A549 (cell line): ENCODE data around the gene RAET1E. TPM values are rescaled to one million over a fixed set of nuclear protein-coding genes. Genes with fewer than 3 reads are reported as not detected.

ENCODE experiments used
- ATAC-seq, 2 experiments: fragments of 200-7000 bp in 1 of 2; fragments of >200 bp in 1 of 2; cut with Nextera tagmentation in 1 of 2; cut with Tn5 transposase in 1 of 2; 3 replicates each; pipeline versions ENCODE4 v1.8.0 to v1.9.1; 2018 to 2020; ENCODE audit warnings: mild to moderate bottlenecking in 1 of 2, moderate library complexity in 1 of 2
- CTCF ChIA-PET: fragments of 300-600 bp; sonication (Branson Sonifier 250); formaldehyde crosslinking; extraction: SDS; loops from one replicate; lab custom pipeline; 2021; ENCODE audit warnings: antibody characterized with exemption, inconsistent platforms; lab: Yijun Ruan, JAX
- POLR2A ChIA-PET: fragments of 350-600 bp; formaldehyde crosslinking; extraction: SDS; loops from one replicate; lab custom pipeline; 2021; ENCODE audit warnings: antibody characterized with exemption, inconsistent platforms; lab: Yijun Ruan, JAX
- DNase-seq, 2 experiments: peaks; one replicate each; pipeline versions ENCODE4 v3.0.0 to v3.0.0-alpha.2; 2011 to 2016; ENCODE audit warnings: low read depth in 1 of 2, low spot score in 1 of 2
- FAIRE-seq: peaks from 2 replicates; lab custom pipeline; 2011; peaks lifted over from hg19 to GRCh38; lab: Jason Lieb, UNC
- H3K27ac ChIP-seq, 2 experiments: fragments of >200 bp; sonication (Bioruptor Twin); formaldehyde crosslinking; 3 replicates each; pipeline ENCODE4 v1.5.1; 2016 to 2017
- H3K4me1 ChIP-seq: fragments of >200 bp; sonication (Bioruptor Twin); formaldehyde crosslinking; 3 replicates; pipeline ENCODE4 v1.6.1; 2016
- H3K4me2 ChIP-seq: fragments of >200 bp; sonication (Bioruptor Twin); formaldehyde crosslinking; 3 replicates; pipeline ENCODE4 v1.6.1; 2016
- H3K4me3 ChIP-seq: fragments of >200 bp; sonication (Bioruptor Twin); formaldehyde crosslinking; 3 replicates; pipeline ENCODE4 v1.5.1; 2016
- H3K9me3 ChIP-seq: fragments of >200 bp; sonication (Bioruptor Twin); formaldehyde crosslinking; 3 replicates; pipeline ENCODE4 v1.6.1; 2016
- CBX2 ChIP-seq: fragments of 200-600 bp; sonication (generic); IDR thresholded peaks from 2 replicates; pipeline ENCODE4 v1.6.1; 2016; ENCODE audit warnings: low read depth, mild to moderate bottlenecking, borderline replicate concordance
- EHMT2 ChIP-seq: fragments of 200-600 bp; sonication (generic); IDR thresholded peaks from 2 replicates; pipeline ENCODE4 v1.6.1; 2016; ENCODE audit warnings: antibody characterized with exemption, low read depth, mild to moderate bottlenecking, moderate library complexity
- EP300 ChIP-seq, 2 experiments: fragments of >200 bp; sonication (Bioruptor Twin); formaldehyde crosslinking; IDR thresholded peaks; 2 replicates in 1 of 2; 3 replicates in 1 of 2; pipeline ENCODE4 v1.6.1; 2016 to 2017
- FOSL2 ChIP-seq, 2 experiments: fragments of 450-650 bp in 1 of 2; fragments of >200 bp in 1 of 2; sonication (Bioruptor Twin) in 1 of 2; formaldehyde crosslinking; IDR thresholded peaks; 2 replicates each; pipeline versions ENCODE4 v1.5.0 to v1.6.1; 2016 to 2020; ENCODE audit warnings: mild to moderate bottlenecking in 1 of 2, moderate library complexity in 1 of 2
- GATA3 ChIP-seq: IDR thresholded peaks from 2 replicates; pipeline ENCODE4 v1.6.1; 2012; ENCODE audit warnings: borderline replicate concordance
- HDAC2 ChIP-seq: fragments of 200-600 bp; sonication (generic); IDR thresholded peaks from 2 replicates; pipeline ENCODE4 v1.6.1; 2016
- HOXB13 ChIP-seq: fragments of 250-450 bp; sonication (Bioruptor Pico); IDR thresholded peaks from 2 replicates; pipeline ENCODE4 v1.5.0; 2020; ENCODE audit warnings: low read depth, mild to moderate bottlenecking, moderate library complexity
- JUN ChIP-seq, 2 experiments: fragments of >200 bp; sonication (Bioruptor Twin); formaldehyde crosslinking; IDR thresholded peaks; 2 replicates in 1 of 2; 3 replicates in 1 of 2; pipeline ENCODE4 v1.6.1; 2016 to 2017
- PHF8 ChIP-seq: fragments of 200-600 bp; sonication (generic); IDR thresholded peaks from 2 replicates; pipeline ENCODE4 v1.6.1; 2016; ENCODE audit warnings: low read depth, mild to moderate bottlenecking, antibody characterized with exemption, moderate library complexity, borderline replicate concordance
- POLR2A ChIP-seq: IDR thresholded peaks from 2 replicates; pipeline ENCODE4 v1.6.1; 2012; ENCODE audit warnings: mild to moderate bottlenecking, low read length
- POLR2AphosphoS2 ChIP-seq: conservative IDR thresholded peaks from 2 replicates; pipeline ENCODE4 v1.6.1; 2012; ENCODE audit warnings: low read length, improper control_type of control experiment, inconsistent platforms
- RAD21 ChIP-seq, 2 experiments: fragments of >200 bp in 1 of 2; sonication (Bioruptor Twin) in 1 of 2; formaldehyde crosslinking in 1 of 2; IDR thresholded peaks in 1 of 2; conservative IDR thresholded peaks in 1 of 2; 2 replicates in 1 of 2; 3 replicates in 1 of 2; pipeline ENCODE4 v1.6.1; 2012 to 2018; ENCODE audit warnings: inconsistent platforms in 1 of 2
- SMC3 ChIP-seq: fragments of >200 bp; sonication (Bioruptor Twin); formaldehyde crosslinking; IDR thresholded peaks from 3 replicates; pipeline ENCODE4 v1.6.1; 2018; ENCODE audit warnings: inconsistent platforms
- TFCP2L1 ChIP-seq: fragments of 250-450 bp; sonication (Bioruptor Pico); IDR thresholded peaks from 2 replicates; pipeline ENCODE4 v1.5.0; 2021; ENCODE audit warnings: mild to moderate bottlenecking
- ZNF302 ChIP-seq: fragments of 250-450 bp; sonication (Bioruptor Pico); IDR thresholded peaks from 2 replicates; pipeline ENCODE4 v1.9.0; 2021; ENCODE audit warnings: inconsistent platforms, mild to moderate bottlenecking, moderate library complexity
- ZSCAN20 ChIP-seq: fragments of 250-450 bp; sonication (Bioruptor Pico); IDR thresholded peaks from 2 replicates; pipeline ENCODE4 v1.8.0; 2022; ENCODE audit warnings: mild to moderate bottlenecking, moderate library complexity
- whole genome bisulfite sequencing: methylation state at CpG from one replicate; pipeline ENCODE4 v1.1.6; 2017; ENCODE audit errors: missing lambda C conversion rate; 5-methylcytosine and 5-hydroxymethylcytosine counted together
- polyA plus RNA-seq, 4 experiments: library from polyadenylated mRNA; depleted of rRNA in 3 of 4; stranded (reverse); fragments of >200 nt; fragmentation: RNase III in 1 of 4; extraction: RNeasy Plus Mini Kit Qiagen cat#74134 plus additional on column Dnase treatment in 1 of 4; gene quantifications; 2 replicates in 3 of 4; 3 replicates in 1 of 4; pipeline ENCODE4 v1.2.3, GENCODE V29; 2011 to 2017
- TF ChIP-seq, protein P1 (sequence below): fragments of 150-350 bp; IDR thresholded peaks from 2 replicates; pipeline ENCODE4 v1.6.1; 2014; ENCODE audit warnings: low read depth, mild to moderate bottlenecking, low read length
- TF ChIP-seq, protein P2 (sequence below): fragments of >200 bp; sonication (Bioruptor Twin); formaldehyde crosslinking; IDR thresholded peaks from 3 replicates; pipeline ENCODE4 v1.5.1; 2016
- TF ChIP-seq, protein P3 (sequence below): fragments of 200-600 bp; sonication (generic); IDR thresholded peaks from 2 replicates; pipeline ENCODE4 v1.6.1; 2016; ENCODE audit warnings: antibody characterized with exemption, mild to moderate bottlenecking, moderate library complexity
- TF ChIP-seq, protein P4 (sequence below): IDR thresholded peaks from 2 replicates; pipeline ENCODE4 v1.6.1; 2012
- TF ChIP-seq, protein P5 (sequence below): IDR thresholded peaks from 2 replicates; pipeline ENCODE4 v1.6.1; 2012; ENCODE audit warnings: low read depth, borderline replicate concordance
- TF ChIP-seq, protein P6 (sequence below): fragments of >200 bp; sonication (Bioruptor Twin); formaldehyde crosslinking; IDR thresholded peaks from 3 replicates; pipeline ENCODE4 v1.6.1; 2016

Gene RAET1E
- polyA plus RNA-seq, 2 of the 4 experiments (the other 2 are of a cell fraction), result 2.8 to 4.5 TPM

DNA sequence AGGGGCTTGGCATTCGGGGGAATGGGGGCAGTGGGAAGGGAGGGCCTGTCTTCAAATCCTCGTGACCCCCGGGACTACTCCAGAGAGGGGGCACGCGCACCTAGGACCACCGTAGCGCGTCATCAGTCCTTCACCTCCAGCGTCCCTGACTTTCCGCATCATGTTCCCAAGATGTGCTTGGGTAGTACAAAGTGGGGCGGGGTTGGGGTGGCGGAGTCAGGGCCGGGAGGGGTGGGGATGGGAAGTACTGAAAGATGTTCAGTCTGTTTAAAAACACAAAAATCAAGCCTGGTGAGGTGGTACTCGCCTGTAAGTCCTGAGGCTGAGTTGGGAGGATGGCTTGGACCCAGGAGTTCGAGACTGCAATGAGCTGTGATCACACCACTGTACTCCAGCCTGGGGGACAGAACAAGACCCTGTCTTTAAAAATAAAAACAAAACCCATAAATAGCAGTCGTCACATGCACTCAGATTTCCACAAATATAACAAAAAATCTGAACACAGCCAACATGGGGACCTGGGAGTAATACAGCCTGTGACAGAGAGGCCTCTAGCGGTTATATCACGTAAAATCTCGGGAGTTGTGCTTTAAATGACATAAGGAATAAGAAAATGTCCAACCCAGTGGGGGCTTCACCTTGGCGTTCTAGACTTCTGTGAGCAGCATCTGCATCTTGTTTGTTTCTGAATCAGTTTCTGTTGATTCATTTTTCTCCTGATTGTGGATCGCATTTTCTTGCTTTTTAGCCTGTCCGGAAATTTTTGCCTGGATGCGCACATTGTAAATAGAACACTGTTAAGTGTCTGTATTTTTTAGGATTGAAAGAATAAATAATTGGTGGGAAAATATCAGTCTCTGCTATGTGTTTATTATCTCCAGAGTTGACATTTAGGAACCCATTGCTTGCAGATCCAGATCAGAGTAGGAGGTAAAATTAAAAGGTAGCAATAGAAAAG is 33.1 kb downstream of the RAET1E start:
- WGBS, result 12% methylated on average over 10 of the region's 23 CpGs
- ChIA-PET CTCF (interaction anchor here (0.5 to 5.0 kb wide), 22 partner anchors 8 to 875 kb away, joined by 3 to 51 read pairs (median 5); partner anchors contain the start of gene RAET1E), POLR2A (interaction anchor here (1.1 to 2.5 kb wide), 3 partner anchors 18 to 25 kb away, joined by 3 to 6 read pairs (median 5); no protein-coding TSS in a partner anchor)
- TF ChIP-seq FOSL2 (IDR thresholded peaks at IDR 0.05) (no peak), FOSL2 (CRISPR knock-in tag; IDR thresholded peaks at IDR 0.05) (no peak), RAD21 (conservative IDR thresholded peaks at IDR 0.05 in 1 of 2, IDR thresholded peaks at IDR 0.05 in 1 of 2) (peak; percentile 74 to 77), EP300 (IDR thresholded peaks at IDR 0.05) (no peak), EHMT2 (no peak), CBX2 (no peak), GATA3 (no peak), ZNF302 (CRISPR knock-in tag) (no peak), SMC3 (peak; percentile 67), ZSCAN20 (no peak), POLR2AphosphoS2 (no peak), HDAC2 (no peak)
- TF ChIP-seq, protein P1, sequence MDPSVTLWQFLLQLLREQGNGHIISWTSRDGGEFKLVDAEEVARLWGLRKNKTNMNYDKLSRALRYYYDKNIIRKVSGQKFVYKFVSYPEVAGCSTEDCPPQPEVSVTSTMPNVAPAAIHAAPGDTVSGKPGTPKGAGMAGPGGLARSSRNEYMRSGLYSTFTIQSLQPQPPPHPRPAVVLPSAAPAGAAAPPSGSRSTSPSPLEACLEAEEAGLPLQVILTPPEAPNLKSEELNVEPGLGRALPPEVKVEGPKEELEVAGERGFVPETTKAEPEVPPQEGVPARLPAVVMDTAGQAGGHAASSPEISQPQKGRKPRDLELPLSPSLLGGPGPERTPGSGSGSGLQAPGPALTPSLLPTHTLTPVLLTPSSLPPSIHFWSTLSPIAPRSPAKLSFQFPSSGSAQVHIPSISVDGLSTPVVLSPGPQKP, result no peak
- TF ChIP-seq, protein P2, sequence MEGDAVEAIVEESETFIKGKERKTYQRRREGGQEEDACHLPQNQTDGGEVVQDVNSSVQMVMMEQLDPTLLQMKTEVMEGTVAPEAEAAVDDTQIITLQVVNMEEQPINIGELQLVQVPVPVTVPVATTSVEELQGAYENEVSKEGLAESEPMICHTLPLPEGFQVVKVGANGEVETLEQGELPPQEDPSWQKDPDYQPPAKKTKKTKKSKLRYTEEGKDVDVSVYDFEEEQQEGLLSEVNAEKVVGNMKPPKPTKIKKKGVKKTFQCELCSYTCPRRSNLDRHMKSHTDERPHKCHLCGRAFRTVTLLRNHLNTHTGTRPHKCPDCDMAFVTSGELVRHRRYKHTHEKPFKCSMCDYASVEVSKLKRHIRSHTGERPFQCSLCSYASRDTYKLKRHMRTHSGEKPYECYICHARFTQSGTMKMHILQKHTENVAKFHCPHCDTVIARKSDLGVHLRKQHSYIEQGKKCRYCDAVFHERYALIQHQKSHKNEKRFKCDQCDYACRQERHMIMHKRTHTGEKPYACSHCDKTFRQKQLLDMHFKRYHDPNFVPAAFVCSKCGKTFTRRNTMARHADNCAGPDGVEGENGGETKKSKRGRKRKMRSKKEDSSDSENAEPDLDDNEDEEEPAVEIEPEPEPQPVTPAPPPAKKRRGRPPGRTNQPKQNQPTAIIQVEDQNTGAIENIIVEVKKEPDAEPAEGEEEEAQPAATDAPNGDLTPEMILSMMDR, result peak; percentile 70
- Histone ChIP-seq H3K27ac (peak overlapping the region; percentile 96 to 99), H3K4me3 (peak overlapping the region; percentile 65), H3K4me1 (peaks cover 48% of the 10 kb centered on the region), H3K9me3 (no peaks in the 10 kb centered on the region), H3K4me2 (peak overlapping the region; percentile 92)
- peak; percentile 52 to 63 for DNase-seq
- peak; percentile 36 to 60 for ATAC-seq
- FAIRE-seq, result no peak

DNA sequence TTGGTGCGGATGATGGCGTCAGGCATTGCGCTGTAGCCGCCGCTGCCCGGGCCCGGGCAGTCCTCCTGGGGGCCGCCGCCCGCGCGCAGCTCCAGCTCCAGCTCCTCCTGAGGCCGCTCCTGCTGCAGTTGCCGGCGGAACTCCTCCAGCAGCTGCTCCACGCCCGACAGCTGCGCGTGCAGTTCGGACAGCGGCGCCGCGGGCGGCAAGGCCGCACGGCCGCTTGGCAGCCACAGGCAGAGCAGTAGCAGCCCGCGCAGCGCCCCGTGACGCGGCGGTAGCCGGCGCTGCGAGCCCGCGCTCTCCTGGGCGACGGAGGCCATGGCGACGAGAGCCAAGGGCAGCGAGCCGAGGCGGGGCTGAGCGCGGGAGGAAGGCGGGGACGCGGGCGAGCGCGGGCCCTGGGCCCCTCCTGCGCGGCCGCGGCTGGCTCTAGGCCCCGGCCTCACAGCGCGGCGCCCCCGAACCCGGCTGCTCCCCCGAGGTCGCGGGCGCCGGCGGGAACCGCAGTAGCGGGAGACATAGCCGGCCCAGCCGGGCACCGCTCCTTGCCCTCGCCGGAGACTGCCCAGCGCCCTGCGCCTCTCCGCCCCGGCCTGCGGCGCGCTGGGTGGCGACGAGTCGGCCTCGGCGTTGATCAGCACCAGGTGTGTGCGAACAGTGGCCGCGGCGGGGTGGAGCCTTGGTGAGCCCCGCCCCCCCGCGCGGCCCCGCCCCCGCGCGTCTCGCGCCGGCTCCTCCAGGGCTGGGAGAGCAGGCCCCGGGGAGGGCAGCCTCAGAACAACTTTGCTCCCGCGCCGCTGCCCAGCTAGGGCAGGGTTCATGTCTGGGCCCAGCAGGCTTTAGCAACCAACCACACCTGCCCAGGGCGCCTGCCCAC is 34.0 kb downstream of the RAET1E start, which contains the start of gene LRP11:
Gene LRP11, minus strand, starts transcription at position 662 of the 880 bp plus-strand sequence. Its CDS starts 339 bp downstream, at position 323.
- FAIRE-seq (no peak), ATAC-seq (peak; percentile 87 to 91), DNase-seq (peak; percentile 82 to 87)
- Histone ChIP-seq H3K9me3 (no peaks in the 10 kb centered on the region), H3K4me3 (peak within 1 kb of the TSS; percentile 65), H3K27ac (peak within 1 kb of the TSS; percentile 96 to 99), H3K4me2 (peak within 1 kb of the TSS; percentile 92), H3K4me1 (peaks cover 57% of the 10 kb centered on the region)
- ChIA-PET CTCF (interaction anchor here (0.6 to 5.0 kb wide), 16 partner anchors 7 to 318 kb away, joined by 3 to 51 read pairs (median 3); partner anchors contain the start of genes PPIL4 and RAET1E), POLR2A (interaction anchor here (0.7 to 2.5 kb wide), 6 partner anchors 9 to 25 kb away, joined by 3 to 8 read pairs (median 6); no protein-coding TSS in a partner anchor)
- TF ChIP-seq, protein P3, sequence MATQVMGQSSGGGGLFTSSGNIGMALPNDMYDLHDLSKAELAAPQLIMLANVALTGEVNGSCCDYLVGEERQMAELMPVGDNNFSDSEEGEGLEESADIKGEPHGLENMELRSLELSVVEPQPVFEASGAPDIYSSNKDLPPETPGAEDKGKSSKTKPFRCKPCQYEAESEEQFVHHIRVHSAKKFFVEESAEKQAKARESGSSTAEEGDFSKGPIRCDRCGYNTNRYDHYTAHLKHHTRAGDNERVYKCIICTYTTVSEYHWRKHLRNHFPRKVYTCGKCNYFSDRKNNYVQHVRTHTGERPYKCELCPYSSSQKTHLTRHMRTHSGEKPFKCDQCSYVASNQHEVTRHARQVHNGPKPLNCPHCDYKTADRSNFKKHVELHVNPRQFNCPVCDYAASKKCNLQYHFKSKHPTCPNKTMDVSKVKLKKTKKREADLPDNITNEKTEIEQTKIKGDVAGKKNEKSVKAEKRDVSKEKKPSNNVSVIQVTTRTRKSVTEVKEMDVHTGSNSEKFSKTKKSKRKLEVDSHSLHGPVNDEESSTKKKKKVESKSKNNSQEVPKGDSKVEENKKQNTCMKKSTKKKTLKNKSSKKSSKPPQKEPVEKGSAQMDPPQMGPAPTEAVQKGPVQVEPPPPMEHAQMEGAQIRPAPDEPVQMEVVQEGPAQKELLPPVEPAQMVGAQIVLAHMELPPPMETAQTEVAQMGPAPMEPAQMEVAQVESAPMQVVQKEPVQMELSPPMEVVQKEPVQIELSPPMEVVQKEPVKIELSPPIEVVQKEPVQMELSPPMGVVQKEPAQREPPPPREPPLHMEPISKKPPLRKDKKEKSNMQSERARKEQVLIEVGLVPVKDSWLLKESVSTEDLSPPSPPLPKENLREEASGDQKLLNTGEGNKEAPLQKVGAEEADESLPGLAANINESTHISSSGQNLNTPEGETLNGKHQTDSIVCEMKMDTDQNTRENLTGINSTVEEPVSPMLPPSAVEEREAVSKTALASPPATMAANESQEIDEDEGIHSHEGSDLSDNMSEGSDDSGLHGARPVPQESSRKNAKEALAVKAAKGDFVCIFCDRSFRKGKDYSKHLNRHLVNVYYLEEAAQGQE, result peak; percentile 81
- TF ChIP-seq TFCP2L1 (CRISPR knock-in tag) (no peak), JUN (IDR thresholded peaks at IDR 0.05) (peak in 1 of 2 experiments; percentile 76; a peak in 2 of 5 replicates), HOXB13 (CRISPR knock-in tag) (no peak), PHF8 (0 out of 2 replicates have a peak, but pooled peaks have one; percentile 34), POLR2A (peak; percentile 61)
- TF ChIP-seq, protein P4, sequence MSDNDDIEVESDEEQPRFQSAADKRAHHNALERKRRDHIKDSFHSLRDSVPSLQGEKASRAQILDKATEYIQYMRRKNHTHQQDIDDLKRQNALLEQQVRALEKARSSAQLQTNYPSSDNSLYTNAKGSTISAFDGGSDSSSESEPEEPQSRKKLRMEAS, result peak; percentile 39
- TF ChIP-seq, protein P5, sequence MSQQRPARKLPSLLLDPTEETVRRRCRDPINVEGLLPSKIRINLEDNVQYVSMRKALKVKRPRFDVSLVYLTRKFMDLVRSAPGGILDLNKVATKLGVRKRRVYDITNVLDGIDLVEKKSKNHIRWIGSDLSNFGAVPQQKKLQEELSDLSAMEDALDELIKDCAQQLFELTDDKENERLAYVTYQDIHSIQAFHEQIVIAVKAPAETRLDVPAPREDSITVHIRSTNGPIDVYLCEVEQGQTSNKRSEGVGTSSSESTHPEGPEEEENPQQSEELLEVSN, result 0 out of 2 replicates have a peak, but pooled peaks have one; percentile 18
- TF ChIP-seq, protein P6, sequence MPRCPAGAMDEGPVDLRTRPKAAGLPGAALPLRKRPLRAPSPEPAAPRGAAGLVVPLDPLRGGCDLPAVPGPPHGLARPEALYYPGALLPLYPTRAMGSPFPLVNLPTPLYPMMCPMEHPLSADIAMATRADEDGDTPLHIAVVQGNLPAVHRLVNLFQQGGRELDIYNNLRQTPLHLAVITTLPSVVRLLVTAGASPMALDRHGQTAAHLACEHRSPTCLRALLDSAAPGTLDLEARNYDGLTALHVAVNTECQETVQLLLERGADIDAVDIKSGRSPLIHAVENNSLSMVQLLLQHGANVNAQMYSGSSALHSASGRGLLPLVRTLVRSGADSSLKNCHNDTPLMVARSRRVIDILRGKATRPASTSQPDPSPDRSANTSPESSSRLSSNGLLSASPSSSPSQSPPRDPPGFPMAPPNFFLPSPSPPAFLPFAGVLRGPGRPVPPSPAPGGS, result 0 out of 3 replicates have a peak, but pooled peaks have one; percentile 68
- no CpG with 5 or more reads among the region's 110 CpGs for WGBS
